Right ventricle myocardium inferior (tissue), 1 donor: ENCODE measurements around the gene CDV3. TPM values are rescaled to one million over a fixed set of nuclear protein-coding genes. Genes with fewer than 3 reads are reported as not detected.

ENCODE experiments used
- ATAC-seq: fragments of 200-7000 bp; cut with Tn5 transposase; one replicate; pipeline ENCODE4 v1.9.1; 2020; ENCODE audit warnings: mild to moderate bottlenecking, moderate library complexity
- DNase-seq: peaks from one replicate; pipeline ENCODE4 v3.0.0; 2021; ENCODE audit errors: missing footprints
- intact Hi-C: fragments of 100-400 bp; cut with DNase I; formaldehyde crosslinking; loops from one replicate; pipeline ENCODE4 v1.11.0; 2022
- total RNA-seq: library from RNA; stranded (reverse); fragmentation: NEBNext Ultra II Directional; extraction: Animal tissue kit (Norgen Biotek cat#: 25700); gene quantifications from one replicate; pipeline ENCODE4 v1.2.1, GENCODE V29; 2021
- donor health status: DM: no; HTN: yes; CAD: no; lungs with severe emphysema.

Gene CDV3
- total RNA-seq, 1 donor from 2014 or later = 146 TPM

GRCh38 chr3:133562376-133562775 is 11.1 kb upstream of the CDV3 start:
- intact Hi-C loops = no loop called here
- DNase-seq = no peak
- ATAC-seq = no peak

GRCh38 chr3:133563186-133563591 is 10.3 kb upstream of the CDV3 start:
- intact Hi-C loops = no loop called here
- DNase-seq = no peak
- no peak for ATAC-seq

- intact Hi-C loops = no loop called here
- ATAC-seq = no peak
- no peak for DNase-seq
These were observed 9.7 kb upstream of the CDV3 start for GRCh38 chr3:133563816-133564215.

- intact Hi-C loops = no loop called here
- no peak for DNase-seq
- ATAC-seq = no peak
These were observed 5.0 kb upstream of the CDV3 start for GRCh38 chr3:133568294-133569014.

GRCh38 chr3:133570139-133570936 is 3.1 kb upstream of the CDV3 start:
- ATAC-seq (no peak), DNase-seq (no peak)
- intact Hi-C loops = loop anchor here (5.0 to 10.0 kb wide), 2 partner anchors 98 to 914 kb away; partner anchors contain the start of genes ANAPC13 and CEP63

GRCh38 chr3:133570937-133571320 is 2.6 kb upstream of the CDV3 start:
- DNase-seq (no peak), ATAC-seq (no peak)
- intact Hi-C loops = loop anchor here (5.0 to 10.0 kb wide), 2 partner anchors 99 to 914 kb away; partner anchors contain the start of genes ANAPC13 and CEP63

- ATAC-seq (no peak), DNase-seq (no peak)
- intact Hi-C loops = loop anchor here (2.0 to 10.0 kb wide), 3 partner anchors 100 to 912 kb away; partner anchors contain the start of genes ANAPC13, CEP63 and NPHP3
These were observed 1.1 kb upstream of the CDV3 start for GRCh38 chr3:133572158-133573053.

GRCh38 chr3:133573054-133573628 is 345 bp upstream of the CDV3 start:
- ATAC-seq (peak; percentile 97), DNase-seq (peak; percentile 100)
- intact Hi-C loops = loop anchor here (2.0 to 10.0 kb wide), 3 partner anchors 101 to 912 kb away; partner anchors contain the start of genes ANAPC13, CEP63 and NPHP3

GRCh38 chr3:133574260-133574881 is 885 bp downstream of the CDV3 start:
- peak; percentile 29 for ATAC-seq
- intact Hi-C loops = loop anchor here (5.0 to 10.0 kb wide), 2 partner anchors 102 to 910 kb away; partner anchors contain the start of genes ANAPC13 and CEP63
- DNase-seq = peak; percentile 87

- intact Hi-C loops = loop anchor here (10.0 kb wide), 1 partner anchor 910 kb away; the partner anchor contains the start of genes ANAPC13 and CEP63
- ATAC-seq (no peak), DNase-seq (no peak)
These were observed 1.6 kb downstream of the CDV3 start for GRCh38 chr3:133575086-133575485.

GRCh38 chr3:133576169-133576568 is 2.7 kb downstream of the CDV3 start:
- intact Hi-C loops = loop anchor here (10.0 kb wide), 1 partner anchor 909 kb away; the partner anchor contains the start of genes ANAPC13 and CEP63
- ATAC-seq = no peak
- DNase-seq = no peak

- intact Hi-C loops = loop anchor here (10.0 kb wide), 1 partner anchor 906 kb away; the partner anchor contains the start of genes ANAPC13 and CEP63
- DNase-seq (no peak), ATAC-seq (no peak)
These were observed 5.2 kb downstream of the CDV3 start for GRCh38 chr3:133578548-133579191.

GRCh38 chr3:133583396-133583795 is 9.9 kb downstream of the CDV3 start:
- intact Hi-C loops = no loop called here
- DNase-seq (no peak), ATAC-seq (no peak)

GRCh38 chr3:133588035-133588434 is 14.5 kb downstream of the CDV3 start:
- ATAC-seq (no peak), DNase-seq (no peak)
- intact Hi-C loops = no loop called here

GRCh38 chr3:133588784-133589465 is 15.4 kb downstream of the CDV3 start:
- intact Hi-C loops = no loop called here
- DNase-seq (no peak), ATAC-seq (no peak)

- DNase-seq = no peak
- ATAC-seq = no peak
- intact Hi-C loops = no loop called here
These were observed 16.0 kb downstream of the CDV3 start for GRCh38 chr3:133589503-133589902.

- ATAC-seq (no peak), DNase-seq (no peak)
- intact Hi-C loops = no loop called here
These were observed 17.8 kb downstream of the CDV3 start for GRCh38 chr3:133591271-133591742.
